Skeletal muscle satellite cell (primary cell): Measurements from ENCODE around the gene PF4V1.
"Not testable (repeated sequence)": the region's sequence is repeated elsewhere in the genome, so short reads cannot be mapped to it uniquely, and the experiment has no call there.

ENCODE experiments used
- H3K27me3 ChIP-seq: 2 replicates; pipeline ENCODE4 v1.7.0; 2013; ENCODE audit warnings: low read length; ENCODE audit not compliant: control insufficient read depth, insufficient read depth
- H3K36me3 ChIP-seq: 2 replicates; pipeline ENCODE4 v1.7.0; 2013; ENCODE audit warnings: mild to moderate bottlenecking, control low read depth, low read length; ENCODE audit not compliant: insufficient read depth
- H3K4me1 ChIP-seq: 2 replicates; pipeline ENCODE4 v1.7.0; 2013; ENCODE audit warnings: low read length; ENCODE audit not compliant: control insufficient read depth, insufficient read depth
- H3K4me2 ChIP-seq: 2 replicates; pipeline ENCODE4 v1.7.0; 2013; ENCODE audit warnings: mild to moderate bottlenecking, low read length
- H3K4me3 ChIP-seq: 2 replicates; pipeline ENCODE4 v1.7.0; 2013; ENCODE audit warnings: low read length
- H3K9ac ChIP-seq: 2 replicates; pipeline ENCODE4 v1.7.0; 2013; ENCODE audit warnings: mild to moderate bottlenecking, low read depth, low read length, moderate library complexity
- H3K9me3 ChIP-seq: replicated peaks from 2 replicates; pipeline ENCODE4 v1.7.0; 2013; ENCODE audit warnings: mild to moderate bottlenecking, control low read depth, low read length

PF4V1 gene

GRCh38 chr4:73897380-73898136 is 44.5 kb downstream of the PF4V1 start:
- H3K9ac ChIP-seq, result no peak overlapping the region

GRCh38 chr4:73899338-73899737 is 46.2 kb downstream of the PF4V1 start:
- H3K4me1 ChIP-seq, result peaks cover 39% of the 10 kb centered on the region

More at GRCh38 chr4:73897380-73898136, 44.5 kb downstream of the PF4V1 start:
- no peaks in the 10 kb centered on the region for H3K27me3 ChIP-seq
- no peaks in the 10 kb centered on the region for H3K36me3 ChIP-seq
- H3K4me1 ChIP-seq, result peaks cover 39% of the 10 kb centered on the region
- no peak overlapping the region for H3K4me2 ChIP-seq
- H3K9me3 ChIP-seq, result no peaks in the 10 kb centered on the region
- H3K4me3 ChIP-seq, result no peak overlapping the region

GRCh38 chr4:73901031-73901430 is 47.9 kb downstream of the PF4V1 start:
- H3K4me1 ChIP-seq, result peaks cover 32% of the 10 kb centered on the region
- no peaks in the 10 kb centered on the region for H3K36me3 ChIP-seq

More at GRCh38 chr4:73899338-73899737, 46.2 kb downstream of the PF4V1 start:
- H3K36me3 ChIP-seq, H3K9me3 ChIP-seq, H3K9ac ChIP-seq, H3K27me3 ChIP-seq, H3K4me2 ChIP-seq, H3K4me3 ChIP-seq: not testable (repeated sequence)

DNA sequence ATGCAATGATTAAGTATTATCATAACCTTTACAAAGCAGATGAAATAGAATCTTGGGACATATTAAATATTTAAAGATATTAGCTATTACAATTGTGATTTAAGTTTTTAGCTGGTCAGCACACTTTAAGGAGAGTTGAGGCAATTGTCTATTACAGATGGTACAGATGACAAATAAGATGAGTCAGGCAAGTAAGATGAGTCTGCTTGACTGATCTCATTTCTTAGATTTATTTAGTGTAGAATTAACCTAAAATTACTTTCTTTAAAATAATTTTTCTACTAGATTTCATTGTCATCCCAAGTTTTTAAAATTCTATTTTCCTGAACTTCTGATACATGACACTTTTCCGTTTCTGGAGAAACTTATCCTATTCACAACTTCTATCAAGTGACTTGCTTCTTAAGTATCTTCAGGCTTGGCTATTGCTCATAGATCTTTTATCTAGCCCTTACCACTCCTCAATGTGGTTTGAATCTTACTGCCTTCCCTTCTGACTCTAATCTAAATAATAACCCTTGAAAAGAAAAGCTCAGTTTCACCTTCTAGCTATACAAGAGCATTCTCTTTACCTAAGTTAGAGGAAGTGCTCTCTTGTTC is 49.0 kb downstream of the PF4V1 start:
- Histone ChIP-seq H3K9ac (no peak overlapping the region), H3K9me3 (no peaks in the 10 kb centered on the region), H3K4me2 (peak overlapping the region; percentile 51), H3K36me3 (no peaks in the 10 kb centered on the region), H3K27me3 (no peaks in the 10 kb centered on the region), H3K4me3 (no peak overlapping the region), H3K4me1 (peaks cover 27% of the 10 kb centered on the region)

More at GRCh38 chr4:73901031-73901430, 47.9 kb downstream of the PF4V1 start:
- no peak overlapping the region for H3K9ac ChIP-seq
- no peaks in the 10 kb centered on the region for H3K27me3 ChIP-seq
- H3K4me3 ChIP-seq, result no peak overlapping the region
- no peaks in the 10 kb centered on the region for H3K9me3 ChIP-seq
- H3K4me2 ChIP-seq, result no peak overlapping the region

DNA sequence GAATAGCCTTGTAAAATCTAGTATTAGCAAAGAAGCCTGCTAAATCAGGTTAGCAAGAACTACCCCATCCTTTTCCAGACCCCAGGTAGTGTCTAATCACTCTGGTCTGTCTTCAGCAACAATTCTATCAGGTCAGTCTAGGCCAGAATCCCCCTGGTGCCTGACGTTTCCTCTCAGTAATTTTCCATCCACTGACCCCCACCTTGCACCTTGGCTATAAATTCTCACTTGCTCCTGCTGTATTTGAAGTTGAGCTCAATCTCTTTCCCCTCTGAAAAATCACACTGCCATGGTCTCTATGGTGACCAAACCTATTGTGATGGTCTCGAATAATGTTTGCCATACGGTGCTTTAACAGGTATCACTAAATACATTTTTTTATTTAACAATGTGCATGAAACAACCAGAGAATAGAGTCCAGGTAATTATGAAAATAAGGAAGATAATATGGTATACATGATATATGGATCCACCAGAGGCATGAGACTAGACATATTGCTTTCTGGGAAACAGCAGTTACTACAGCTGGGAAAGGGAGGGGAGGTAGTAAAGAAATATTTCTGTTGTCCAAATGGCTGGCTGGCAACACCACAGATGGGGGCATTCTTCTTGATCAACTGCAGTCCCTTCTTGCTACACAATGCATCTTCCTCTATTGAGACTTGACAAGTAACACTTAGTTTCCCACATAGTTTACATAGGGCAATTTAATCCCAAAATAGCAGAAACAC is 49.9 kb downstream of the PF4V1 start:
- H3K36me3 ChIP-seq, result no peaks in the 10 kb centered on the region
- peaks cover 22% of the 10 kb centered on the region for H3K4me1 ChIP-seq
- no peak overlapping the region for H3K4me3 ChIP-seq
- no peak overlapping the region for H3K4me2 ChIP-seq
- H3K27me3 ChIP-seq, result no peaks in the 10 kb centered on the region
- no peak overlapping the region for H3K9ac ChIP-seq
- H3K9me3 ChIP-seq, result no peaks in the 10 kb centered on the region
